ENCODE measurements around the gene AEBP2. TPM values are rescaled to one million over a fixed set of nuclear protein-coding genes. Genes with fewer than 3 reads are reported as not detected.
"Not testable (repeated sequence)": the region's sequence is repeated elsewhere in the genome, so short reads cannot be mapped to it uniquely, and the experiment has no call there.

The AEBP2 gene
- total and polyA plus RNA-seq, 12 donors: 15.7 to 83.1 (median 43.1) TPM

DNA sequence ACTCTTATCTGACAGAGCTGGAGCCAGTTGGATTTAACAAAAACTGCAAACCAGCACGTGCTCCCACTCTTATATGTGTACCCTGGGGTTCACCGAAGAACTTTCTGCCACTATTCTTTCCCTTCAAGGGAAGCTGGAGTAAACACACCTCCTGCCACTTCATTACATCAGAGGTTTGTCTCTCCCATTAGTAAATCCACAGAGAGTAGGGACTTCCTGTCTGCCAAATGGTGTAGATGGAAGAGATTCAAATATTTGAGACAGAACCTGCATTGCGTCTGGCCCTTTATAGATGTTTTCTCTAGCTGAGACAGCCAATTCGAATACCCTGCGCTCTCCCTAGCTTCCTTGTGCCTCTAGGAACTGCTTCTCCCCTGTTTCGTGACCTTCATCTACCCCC, 29.1 kb upstream of the AEBP2 start:
- 72 to 86% (median 78%) methylated on average over 6 of the region's 6 CpGs for WGBS, 4 donors
- intact Hi-C loops (cut with DNase I): no loop called here
- no peak for TF ChIP-seq POLR2A (IDR thresholded peaks at IDR 0.05)
- TF ChIP-seq CTCF (IDR thresholded peaks at IDR 0.05): no peak
- Histone ChIP-seq H3K27ac (no peak overlapping the region), H3K27me3 (no peaks in the 10 kb centered on the region), H3K36me3 (replicated peaks in 1 of 2) (no peaks in the 10 kb centered on the region), H3K4me3 (no peak overlapping the region), H3K9me3 (replicated peaks in 1 of 3) (no peaks in the 10 kb centered on the region), H3K4me1 (replicated peaks in 1 of 2) (no peaks in the 10 kb centered on the region)
- no peak for DNase-seq

- H3K27ac ChIP-seq: no peak overlapping the region
- H3K4me3 ChIP-seq: no peak overlapping the region
- WGBS, 4 donors: 74 to 77% (median 76%) methylated on average over 7 of the region's 7 CpGs
- H3K36me3 ChIP-seq (replicated peaks in 1 of 2): no peaks in the 10 kb centered on the region
- no peaks in the 10 kb centered on the region for H3K27me3 ChIP-seq
- no peaks in the 10 kb centered on the region for H3K4me1 ChIP-seq (replicated peaks in 1 of 2)
- TF ChIP-seq CTCF (IDR thresholded peaks at IDR 0.05) (no peak), POLR2A (IDR thresholded peaks at IDR 0.05) (no peak)
- no peaks in the 10 kb centered on the region for H3K9me3 ChIP-seq (replicated peaks in 1 of 3)
- intact Hi-C loops (cut with DNase I): no loop called here
- no peak for DNase-seq
These were observed 28.6 kb upstream of the AEBP2 start for GRCh38 chr12:19410629-19411185.

DNA sequence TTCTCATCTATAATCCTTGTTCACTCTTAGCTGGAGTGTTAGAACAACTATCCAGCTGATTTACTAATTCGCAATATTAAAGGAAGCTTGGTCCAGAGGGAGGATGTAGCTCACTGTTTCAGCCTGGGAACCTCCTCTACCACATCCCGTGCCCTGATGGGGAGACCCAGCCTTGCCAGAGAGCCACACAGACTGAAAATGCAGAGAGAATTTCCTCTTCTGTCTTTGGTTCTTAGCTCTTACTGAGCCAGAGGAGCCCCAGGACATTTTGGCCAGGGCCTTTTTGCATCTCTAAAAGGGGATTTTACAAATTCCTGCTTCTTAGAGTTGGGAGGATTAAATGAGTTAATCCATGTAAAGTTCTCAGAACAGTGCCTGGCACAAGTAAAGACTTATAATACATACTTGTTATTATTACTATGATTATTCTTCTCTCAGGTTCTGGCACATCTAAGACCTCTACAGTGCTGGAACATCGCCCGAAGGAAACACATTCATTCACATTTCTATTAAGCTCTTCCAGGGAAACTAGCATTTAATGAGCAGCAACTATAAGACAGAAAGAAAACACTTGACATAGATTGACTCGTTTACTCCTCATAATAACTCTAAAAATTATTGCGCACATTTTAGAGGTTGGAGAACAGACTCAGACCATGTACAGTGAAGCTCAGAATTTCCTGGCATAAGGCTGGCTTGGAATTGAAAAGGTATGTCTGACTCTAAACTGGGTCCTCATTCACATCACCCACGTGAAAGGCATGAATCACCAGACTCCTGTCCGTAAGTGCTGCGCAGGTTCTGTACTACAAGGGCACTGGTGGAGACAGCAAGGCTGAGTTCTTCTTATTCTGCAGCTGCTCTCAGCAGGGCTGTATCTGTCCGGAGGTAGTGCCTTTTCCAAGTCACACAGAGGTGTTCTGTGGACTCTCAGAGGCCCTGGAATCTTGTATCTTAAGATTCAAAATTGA, 27.8 kb upstream of the AEBP2 start:
- 65 to 84% (median 77%) methylated on average over 10 of the region's 10 CpGs for WGBS, 4 donors
- Histone ChIP-seq H3K4me3 (no peak overlapping the region), H3K9me3 (replicated peaks in 1 of 3) (no peaks in the 10 kb centered on the region), H3K27me3 (no peaks in the 10 kb centered on the region), H3K36me3 (replicated peaks in 1 of 2) (no peaks in the 10 kb centered on the region), H3K27ac (no peak overlapping the region), H3K4me1 (replicated peaks in 1 of 2) (no peaks in the 10 kb centered on the region)
- intact Hi-C loops (cut with DNase I): no loop called here
- no peak for TF ChIP-seq CTCF (IDR thresholded peaks at IDR 0.05)
- TF ChIP-seq POLR2A (IDR thresholded peaks at IDR 0.05): no peak
- peak in 6 of 7 donors; percentile 22 to 58 (median 36) for DNase-seq

GRCh38 chr12:19412844-19413243, 26.4 kb upstream of the AEBP2 start:
- Histone ChIP-seq H3K27me3 (no peaks in the 10 kb centered on the region), H3K9me3 (replicated peaks in 1 of 3) (no peaks in the 10 kb centered on the region), H3K27ac (no peak overlapping the region), H3K36me3 (replicated peaks in 1 of 2) (no peaks in the 10 kb centered on the region), H3K4me1 (replicated peaks in 1 of 2) (no peaks in the 10 kb centered on the region), H3K4me3 (no peak overlapping the region)
- TF ChIP-seq POLR2A (IDR thresholded peaks at IDR 0.05): no peak
- intact Hi-C loops (cut with DNase I): no loop called here
- WGBS, 4 donors: 84 to 96% (median 90%) methylated on average over 16 to 23 of the region's 23 CpGs
- no peak for DNase-seq

GRCh38 chr12:19413582-19413981, 25.7 kb upstream of the AEBP2 start:
- H3K9me3 ChIP-seq (replicated peaks in 1 of 3); H3K36me3 ChIP-seq (replicated peaks in 1 of 2); H3K4me3 ChIP-seq; H3K4me1 ChIP-seq (replicated peaks in 1 of 2); intact Hi-C loops (cut with DNase I); DNase-seq; H3K27ac ChIP-seq; H3K27me3 ChIP-seq: not testable (repeated sequence)
- 88 to 96% (median 94%) methylated on average over 5 of the region's 5 CpGs for WGBS, 4 donors

All from adrenal gland (tissue), 12 donors.